Measurements from ENCODE around the gene JPT2. TPM values are rescaled to one million over a fixed set of nuclear protein-coding genes. Genes with fewer than 3 reads are reported as not detected.

JPT2 gene
- total RNA-seq, 1 experiment from 2014 or later = 26.2 TPM

DNA sequence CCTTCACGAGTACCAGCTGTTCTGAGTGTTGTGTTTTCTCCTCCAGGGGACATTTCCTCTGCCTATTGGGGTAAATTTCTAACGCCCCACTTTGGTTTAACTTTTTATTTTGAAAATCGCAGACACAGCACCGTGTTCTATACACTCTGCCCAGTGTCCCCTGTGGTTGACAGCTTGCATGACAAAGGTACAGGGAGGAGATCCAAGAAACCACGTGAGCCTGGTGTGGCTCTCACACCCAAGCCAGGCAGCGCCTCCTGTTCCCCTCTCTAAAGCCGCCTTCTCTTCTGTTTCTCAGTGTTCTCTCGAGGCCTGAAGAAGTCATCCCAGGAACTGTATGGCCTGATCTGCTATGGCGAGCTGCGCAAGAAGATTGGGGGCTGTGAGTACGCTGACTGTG, 40.6 kb upstream of the JPT2 start:
- H4K20me1 ChIP-seq (ENCODE audit: insufficient read depth, low read depth, low read length) = no peaks in the 10 kb centered on the region
- H3K27me3 ChIP-seq (ENCODE audit: low read length) = no peaks in the 10 kb centered on the region
- H3K9me3 ChIP-seq (ENCODE audit: low read length) = no peaks in the 10 kb centered on the region
- H3K9me2 ChIP-seq (replicated peaks; ENCODE audit: insufficient read depth, low read length) = no peaks in the 10 kb centered on the region
- H3K79me2 ChIP-seq (ENCODE audit: low read length) = peaks cover 18% of the 10 kb centered on the region; the same call in 1 of the 2 replicates
- H3K27ac ChIP-seq (ENCODE audit: low read length) = no peak overlapping the region
- peaks cover 23% of the 10 kb centered on the region for H3K36me3 ChIP-seq (ENCODE audit: insufficient read depth, low read length)
- H3K4me2 ChIP-seq (ENCODE audit: low read depth, low read length, poor library complexity, severe bottlenecking) = no peak overlapping the region
- no peak for DNase-seq
- H3K9ac ChIP-seq (ENCODE audit: low read length) = no peak overlapping the region
- peaks cover 2% of the 10 kb centered on the region; the same call in 1 of the 2 replicates for H3K4me1 ChIP-seq (ENCODE audit: low read length)
- H2AFZ ChIP-seq (ENCODE audit: low read length) = no peak overlapping the region
- no peak overlapping the region for H3K4me3 ChIP-seq (ENCODE audit: low read length)

DNA sequence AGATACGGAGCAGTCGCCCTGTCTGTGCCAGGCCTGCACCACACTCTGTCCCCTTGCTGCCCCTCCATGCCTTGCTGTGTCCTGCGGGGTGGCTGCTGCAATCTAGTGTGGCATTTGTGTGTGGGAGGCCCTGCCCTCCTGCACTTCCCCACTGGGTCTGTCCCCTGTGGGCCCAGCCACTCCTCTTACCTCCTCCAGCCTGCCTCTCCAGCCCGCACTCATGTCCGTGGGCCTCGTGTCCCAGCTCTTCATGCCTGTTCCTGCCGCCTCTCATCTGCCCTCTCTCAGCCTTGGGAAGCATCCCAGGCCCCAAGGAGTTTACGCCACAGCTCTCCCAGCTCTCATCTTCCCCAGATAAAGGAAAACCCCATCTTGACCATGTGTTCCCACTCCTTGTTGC, 39.3 kb upstream of the JPT2 start:
- Histone ChIP-seq H3K4me1 (ENCODE audit: low read length) (peaks cover 2% of the 10 kb centered on the region; the same call in 1 of the 2 replicates), H3K4me3 (ENCODE audit: low read length) (no peak overlapping the region), H3K9me2 (replicated peaks; ENCODE audit: insufficient read depth, low read length) (no peaks in the 10 kb centered on the region), H3K27ac (ENCODE audit: low read length) (no peak overlapping the region), H4K20me1 (ENCODE audit: insufficient read depth, low read depth, low read length) (no peaks in the 10 kb centered on the region), H3K9me3 (ENCODE audit: low read length) (no peaks in the 10 kb centered on the region), H2AFZ (ENCODE audit: low read length) (no peak overlapping the region), H3K36me3 (ENCODE audit: insufficient read depth, low read length) (peaks cover 14% of the 10 kb centered on the region; the same call in 1 of the 2 replicates), H3K79me2 (ENCODE audit: low read length) (peaks cover 18% of the 10 kb centered on the region; the same call in 1 of the 2 replicates), H3K27me3 (ENCODE audit: low read length) (no peaks in the 10 kb centered on the region), H3K4me2 (ENCODE audit: low read depth, low read length, poor library complexity, severe bottlenecking) (no peak overlapping the region), H3K9ac (ENCODE audit: low read length) (no peak overlapping the region)
- DNase-seq = no peak

DNA sequence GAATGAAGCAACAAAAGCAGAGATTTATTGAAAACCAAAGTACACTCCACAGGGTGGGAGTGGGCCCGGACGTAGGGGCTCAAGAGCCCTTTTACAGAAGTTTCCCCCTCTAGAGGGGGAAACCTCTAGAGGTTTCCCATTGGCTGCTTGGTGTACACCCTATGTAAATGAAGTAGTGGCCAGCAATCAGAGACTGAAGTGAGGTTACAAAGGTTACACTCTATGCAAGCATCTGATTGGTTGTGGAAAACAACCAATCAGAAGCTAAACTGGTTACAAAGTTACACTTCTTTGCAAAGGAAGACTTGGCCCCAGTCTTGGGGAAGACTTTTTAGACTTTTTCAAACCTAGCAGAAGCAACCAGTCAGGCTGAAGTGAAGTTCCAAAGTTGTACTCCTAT, 38.8 kb upstream of the JPT2 start:
- DNase-seq = peak; percentile 60
- Histone ChIP-seq H3K4me1 (ENCODE audit: low read length) (peaks cover 2% of the 10 kb centered on the region; the same call in 1 of the 2 replicates), H3K36me3 (ENCODE audit: insufficient read depth, low read length) (peaks cover 14% of the 10 kb centered on the region; the same call in 1 of the 2 replicates)

DNA sequence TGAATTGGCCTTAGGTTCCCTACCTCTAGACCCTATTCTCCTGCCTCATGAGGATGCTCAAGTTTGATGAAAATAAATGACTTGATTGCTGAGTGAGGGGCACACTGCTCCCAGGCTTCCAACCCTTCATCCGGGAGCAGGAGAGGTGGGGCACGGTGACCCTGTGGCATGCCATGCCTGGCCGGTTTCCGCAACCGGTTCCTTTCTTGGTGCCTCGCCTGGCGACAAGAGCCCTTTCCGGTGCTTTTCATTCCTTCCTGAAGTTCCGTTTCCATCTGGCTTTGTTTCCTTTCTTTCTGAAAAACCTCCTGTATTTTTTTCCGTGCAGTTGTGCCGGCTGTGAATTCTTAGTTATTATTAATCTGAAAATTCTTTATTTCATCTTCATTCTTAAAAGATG, 38.2 kb upstream of the JPT2 start:
- Histone ChIP-seq H3K27me3 (ENCODE audit: low read length) (no peaks in the 10 kb centered on the region), H3K9ac (ENCODE audit: low read length) (no peak overlapping the region), H3K79me2 (ENCODE audit: low read length) (peaks cover 15% of the 10 kb centered on the region; the same call in 1 of the 2 replicates), H3K9me3 (ENCODE audit: low read length) (no peaks in the 10 kb centered on the region), H3K4me3 (ENCODE audit: low read length) (no peak overlapping the region), H3K9me2 (replicated peaks; ENCODE audit: insufficient read depth, low read length) (no peaks in the 10 kb centered on the region), H3K36me3 (ENCODE audit: insufficient read depth, low read length) (peaks cover 14% of the 10 kb centered on the region; the same call in 1 of the 2 replicates), H3K4me2 (ENCODE audit: low read depth, low read length, poor library complexity, severe bottlenecking) (no peak overlapping the region), H3K27ac (ENCODE audit: low read length) (no peak overlapping the region), H2AFZ (ENCODE audit: low read length) (no peak overlapping the region), H3K4me1 (ENCODE audit: low read length) (peaks cover 2% of the 10 kb centered on the region; the same call in 1 of the 2 replicates), H4K20me1 (ENCODE audit: insufficient read depth, low read depth, low read length) (no peaks in the 10 kb centered on the region)
- DNase-seq = no peak

More for the DNA sequence above, 38.8 kb upstream of the JPT2 start:
- no peaks in the 10 kb centered on the region for H3K27me3 ChIP-seq (ENCODE audit: low read length)
- no peaks in the 10 kb centered on the region for H3K9me3 ChIP-seq (ENCODE audit: low read length)
- H3K9ac ChIP-seq (ENCODE audit: low read length) = no peak overlapping the region
- no peaks in the 10 kb centered on the region for H4K20me1 ChIP-seq (ENCODE audit: insufficient read depth, low read depth, low read length)
- no peak overlapping the region for H3K4me3 ChIP-seq (ENCODE audit: low read length)
- H3K27ac ChIP-seq (ENCODE audit: low read length) = no peak overlapping the region
- peaks cover 19% of the 10 kb centered on the region; the same call in 1 of the 2 replicates for H3K79me2 ChIP-seq (ENCODE audit: low read length)
- no peak overlapping the region for H3K4me2 ChIP-seq (ENCODE audit: low read depth, low read length, poor library complexity, severe bottlenecking)
- no peak overlapping the region for H2AFZ ChIP-seq (ENCODE audit: low read length)
- H3K9me2 ChIP-seq (replicated peaks; ENCODE audit: insufficient read depth, low read length) = no peaks in the 10 kb centered on the region

DNA sequence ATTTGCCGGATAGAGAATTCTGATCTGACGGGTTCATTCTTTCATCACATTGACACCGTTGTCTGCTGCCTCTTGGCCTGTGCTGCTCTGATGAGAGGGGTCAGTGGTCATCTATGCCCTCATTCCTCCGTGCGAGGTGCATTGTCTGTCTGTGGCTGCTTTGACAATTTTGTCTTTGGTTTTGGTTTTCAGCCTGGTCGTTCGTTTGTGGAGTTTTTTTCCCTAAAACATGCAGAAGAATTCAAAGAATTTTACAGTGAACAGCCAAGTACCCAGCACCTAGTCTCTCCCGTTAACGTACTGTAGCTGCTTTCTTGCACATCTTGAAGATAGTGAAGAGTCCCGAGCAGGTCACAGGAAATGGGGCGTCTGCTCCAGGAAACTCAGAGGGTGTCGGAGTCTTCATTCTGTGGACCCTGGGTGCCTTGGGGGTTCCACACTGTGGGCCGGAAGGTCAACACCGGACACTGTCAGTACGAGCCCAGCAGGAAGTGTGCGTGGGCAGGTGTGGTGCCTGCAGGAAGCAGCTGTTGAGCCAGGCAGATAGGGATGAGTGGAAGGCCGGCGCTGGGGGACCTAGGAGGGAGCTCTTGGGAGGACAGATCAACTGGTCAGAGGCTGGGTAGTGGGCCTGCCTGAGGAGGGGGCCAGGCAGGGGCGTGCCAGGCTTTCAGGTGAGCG, 37.7 kb upstream of the JPT2 start:
- DNase-seq = no peak
- Histone ChIP-seq H3K27me3 (ENCODE audit: low read length) (no peaks in the 10 kb centered on the region), H3K36me3 (ENCODE audit: insufficient read depth, low read length) (peaks cover 14% of the 10 kb centered on the region; the same call in 1 of the 2 replicates), H3K79me2 (ENCODE audit: low read length) (peaks cover 10% of the 10 kb centered on the region; the same call in 1 of the 2 replicates), H3K27ac (ENCODE audit: low read length) (no peak overlapping the region), H2AFZ (ENCODE audit: low read length) (no peak overlapping the region), H4K20me1 (ENCODE audit: insufficient read depth, low read depth, low read length) (no peaks in the 10 kb centered on the region), H3K9me3 (ENCODE audit: low read length) (no peaks in the 10 kb centered on the region), H3K4me2 (ENCODE audit: low read depth, low read length, poor library complexity, severe bottlenecking) (no peak overlapping the region), H3K4me1 (ENCODE audit: low read length) (peaks cover 2% of the 10 kb centered on the region; the same call in 1 of the 2 replicates), H3K9me2 (replicated peaks; ENCODE audit: insufficient read depth, low read length) (no peaks in the 10 kb centered on the region), H3K4me3 (ENCODE audit: low read length) (no peak overlapping the region), H3K9ac (ENCODE audit: low read length) (no peak overlapping the region)

DNA sequence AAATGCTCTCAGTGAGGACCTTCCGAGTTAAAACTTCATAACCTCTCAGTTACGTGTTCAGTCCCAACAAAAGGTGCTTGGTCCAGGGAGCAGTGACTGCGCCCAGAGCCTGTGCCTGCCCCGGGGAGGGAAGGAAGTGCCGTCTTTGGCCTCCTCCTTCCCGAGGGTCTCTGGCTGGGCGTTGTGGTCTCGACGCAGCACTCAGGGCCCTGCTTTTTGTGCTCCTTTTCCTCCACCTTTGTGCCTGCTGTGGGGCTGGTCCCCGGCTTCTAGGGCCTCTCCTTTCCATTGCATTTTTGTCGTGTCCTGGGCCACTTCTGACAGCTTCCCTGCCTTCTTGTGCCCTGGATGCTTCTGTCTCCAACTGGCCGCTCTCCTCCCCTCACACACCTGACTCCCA, 36.8 kb upstream of the JPT2 start:
- no peaks in the 10 kb centered on the region for H3K9me2 ChIP-seq (replicated peaks; ENCODE audit: insufficient read depth, low read length)
- no peaks in the 10 kb centered on the region for H4K20me1 ChIP-seq (ENCODE audit: insufficient read depth, low read depth, low read length)
- DNase-seq = no peak
- no peak overlapping the region for H3K27ac ChIP-seq (ENCODE audit: low read length)
- H3K27me3 ChIP-seq (ENCODE audit: low read length) = no peaks in the 10 kb centered on the region
- no peak overlapping the region for H3K4me3 ChIP-seq (ENCODE audit: low read length)
- peaks cover 6% of the 10 kb centered on the region for H3K79me2 ChIP-seq (ENCODE audit: low read length)
- no peaks in the 10 kb centered on the region for H3K9me3 ChIP-seq (ENCODE audit: low read length)
- peaks cover 14% of the 10 kb centered on the region; the same call in 1 of the 2 replicates for H3K36me3 ChIP-seq (ENCODE audit: insufficient read depth, low read length)
- H3K4me1 ChIP-seq (ENCODE audit: low read length) = peaks cover 2% of the 10 kb centered on the region; the same call in 1 of the 2 replicates
- no peak overlapping the region for H2AFZ ChIP-seq (ENCODE audit: low read length)
- H3K9ac ChIP-seq (ENCODE audit: low read length) = no peak overlapping the region
- no peak overlapping the region for H3K4me2 ChIP-seq (ENCODE audit: low read depth, low read length, poor library complexity, severe bottlenecking)

DNA sequence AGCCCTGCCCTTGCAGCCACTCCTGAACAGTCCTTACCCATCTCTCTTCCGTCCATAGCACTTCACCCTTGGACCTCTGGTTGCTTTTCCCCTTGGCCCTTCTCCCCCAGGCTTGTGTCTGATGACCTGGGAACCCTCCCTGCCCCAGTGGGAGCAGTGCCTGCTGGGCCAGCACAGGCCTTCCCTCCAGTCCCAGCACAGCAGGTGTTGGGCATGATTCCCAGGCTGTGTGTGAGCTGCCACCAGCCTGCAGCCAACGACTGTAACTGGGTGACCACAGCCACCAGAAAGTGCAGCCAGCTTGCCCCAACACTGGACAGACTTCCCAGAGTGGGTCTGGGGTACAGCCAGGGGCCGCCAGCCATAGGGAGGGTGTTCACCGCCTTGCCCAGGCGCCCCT, 35.9 kb upstream of the JPT2 start:
- no peak for DNase-seq
- Histone ChIP-seq H3K36me3 (ENCODE audit: insufficient read depth, low read length) (peaks cover 14% of the 10 kb centered on the region; the same call in 1 of the 2 replicates), H3K79me2 (ENCODE audit: low read length) (peaks cover 15% of the 10 kb centered on the region), H3K4me3 (ENCODE audit: low read length) (no peak overlapping the region), H3K4me1 (ENCODE audit: low read length) (peaks cover 2% of the 10 kb centered on the region; the same call in 1 of the 2 replicates), H2AFZ (ENCODE audit: low read length) (no peak overlapping the region), H3K27ac (ENCODE audit: low read length) (no peak overlapping the region), H3K9me3 (ENCODE audit: low read length) (no peaks in the 10 kb centered on the region), H3K9me2 (replicated peaks; ENCODE audit: insufficient read depth, low read length) (no peaks in the 10 kb centered on the region), H4K20me1 (ENCODE audit: insufficient read depth, low read depth, low read length) (no peaks in the 10 kb centered on the region), H3K27me3 (ENCODE audit: low read length) (no peaks in the 10 kb centered on the region), H3K4me2 (ENCODE audit: low read depth, low read length, poor library complexity, severe bottlenecking) (no peak overlapping the region), H3K9ac (ENCODE audit: low read length) (no peak overlapping the region)

DNA sequence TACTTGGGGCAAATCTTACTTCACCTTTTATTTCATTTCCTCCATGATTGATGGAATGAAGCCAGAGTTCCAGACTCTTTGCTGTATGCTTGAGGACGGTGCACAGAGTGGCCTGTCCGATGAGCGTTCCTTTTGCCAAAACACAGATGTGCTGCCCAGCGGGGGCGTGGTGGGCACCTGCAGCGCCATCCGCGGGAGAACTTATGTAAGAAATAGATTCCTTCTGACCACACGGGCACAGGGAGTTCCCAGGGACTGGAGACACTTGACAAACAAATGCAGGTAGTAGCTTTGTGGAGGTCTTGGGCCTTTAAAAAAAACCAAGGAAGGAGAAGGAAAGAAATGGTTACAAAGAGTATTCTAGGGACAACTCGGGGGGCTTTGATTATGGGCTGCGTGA, 35.3 kb upstream of the JPT2 start:
- Histone ChIP-seq H3K79me2 (ENCODE audit: low read length) (peaks cover 16% of the 10 kb centered on the region), H4K20me1 (ENCODE audit: insufficient read depth, low read depth, low read length) (no peaks in the 10 kb centered on the region), H3K9me2 (replicated peaks; ENCODE audit: insufficient read depth, low read length) (no peaks in the 10 kb centered on the region), H3K27ac (ENCODE audit: low read length) (no peak overlapping the region), H3K9me3 (ENCODE audit: low read length) (no peaks in the 10 kb centered on the region), H3K27me3 (ENCODE audit: low read length) (no peaks in the 10 kb centered on the region), H3K4me1 (ENCODE audit: low read length) (peaks cover 2% of the 10 kb centered on the region; the same call in 1 of the 2 replicates), H2AFZ (ENCODE audit: low read length) (no peak overlapping the region), H3K4me3 (ENCODE audit: low read length) (no peak overlapping the region), H3K9ac (ENCODE audit: low read length) (no peak overlapping the region), H3K36me3 (ENCODE audit: insufficient read depth, low read length) (peaks cover 14% of the 10 kb centered on the region; the same call in 1 of the 2 replicates), H3K4me2 (ENCODE audit: low read depth, low read length, poor library complexity, severe bottlenecking) (no peak overlapping the region)
- no peak for DNase-seq

Data from Karpas-422 (cell line).